ENCODE data around the gene MPRIP. TPM values are rescaled to one million over a fixed set of nuclear protein-coding genes. Genes with fewer than 3 reads are reported as not detected.
A peak's percentile ranks its signal among the peaks of the same experiment; 100 is the strongest.

The MPRIP gene
- total and polyA plus RNA-seq, 10 donors, result 52.3 to 309 (median 131) TPM

DNA sequence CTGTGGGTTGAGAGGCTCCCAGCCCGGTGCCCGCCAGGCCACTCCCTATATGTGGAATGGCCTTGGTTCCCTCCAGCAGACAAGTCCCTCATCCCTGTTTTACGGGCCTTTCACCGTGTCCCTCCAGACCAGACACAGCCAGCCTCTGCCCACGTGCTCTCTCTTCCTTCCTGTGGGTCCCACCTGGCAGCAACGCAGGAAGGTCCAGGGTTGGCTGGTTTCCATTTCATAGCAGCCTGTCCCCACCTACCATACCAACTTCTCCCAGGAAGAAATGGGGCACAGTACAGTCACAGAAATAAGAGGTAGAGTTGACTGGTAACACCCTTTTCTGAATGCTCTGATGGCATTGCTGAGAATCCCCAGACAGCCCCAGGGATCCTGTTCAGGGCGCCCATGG lies 128.9 kb downstream of the MPRIP start:
- no peaks in the 10 kb centered on the region for H3K9me3 ChIP-seq
- DNase-seq, result no peak
- WGBS, 5 donors, result 61 to 77% (median 68%) methylated on average over 7 of the region's 7 CpGs
- TF ChIP-seq POLR2A (IDR thresholded peaks at IDR 0.05) (no peak), POLR2AphosphoS5 (IDR thresholded peaks at IDR 0.05) (no peak)
- TF ChIP-seq, protein P1, sequence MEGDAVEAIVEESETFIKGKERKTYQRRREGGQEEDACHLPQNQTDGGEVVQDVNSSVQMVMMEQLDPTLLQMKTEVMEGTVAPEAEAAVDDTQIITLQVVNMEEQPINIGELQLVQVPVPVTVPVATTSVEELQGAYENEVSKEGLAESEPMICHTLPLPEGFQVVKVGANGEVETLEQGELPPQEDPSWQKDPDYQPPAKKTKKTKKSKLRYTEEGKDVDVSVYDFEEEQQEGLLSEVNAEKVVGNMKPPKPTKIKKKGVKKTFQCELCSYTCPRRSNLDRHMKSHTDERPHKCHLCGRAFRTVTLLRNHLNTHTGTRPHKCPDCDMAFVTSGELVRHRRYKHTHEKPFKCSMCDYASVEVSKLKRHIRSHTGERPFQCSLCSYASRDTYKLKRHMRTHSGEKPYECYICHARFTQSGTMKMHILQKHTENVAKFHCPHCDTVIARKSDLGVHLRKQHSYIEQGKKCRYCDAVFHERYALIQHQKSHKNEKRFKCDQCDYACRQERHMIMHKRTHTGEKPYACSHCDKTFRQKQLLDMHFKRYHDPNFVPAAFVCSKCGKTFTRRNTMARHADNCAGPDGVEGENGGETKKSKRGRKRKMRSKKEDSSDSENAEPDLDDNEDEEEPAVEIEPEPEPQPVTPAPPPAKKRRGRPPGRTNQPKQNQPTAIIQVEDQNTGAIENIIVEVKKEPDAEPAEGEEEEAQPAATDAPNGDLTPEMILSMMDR (IDR thresholded peaks at IDR 0.05 in 8 of 11, conservative IDR thresholded peaks at IDR 0.05 in 3 of 11), result no peak
- H3K27me3 ChIP-seq (replicated peaks in 1 of 7), result no peaks in the 10 kb centered on the region
- peaks cover 0 to 99% (median 85%) of the 10 kb centered on the region in 6 donors for H3K36me3 ChIP-seq
- no peak overlapping the region for H3K4me3 ChIP-seq
- peak overlapping the region in 5 of 8 donors; percentile 14 to 67 (median 45) for H3K27ac ChIP-seq
- peaks cover 22 to 62% (median 53%) of the 10 kb centered on the region in 6 donors for H3K4me1 ChIP-seq
- intact Hi-C loops (cut with DNase I; ENCODE audit: low total_unique reads), result loop anchor here (10.0 kb wide), 1 partner anchor 64 kb away; the partner anchor contains the start of gene FLCN

DNA sequence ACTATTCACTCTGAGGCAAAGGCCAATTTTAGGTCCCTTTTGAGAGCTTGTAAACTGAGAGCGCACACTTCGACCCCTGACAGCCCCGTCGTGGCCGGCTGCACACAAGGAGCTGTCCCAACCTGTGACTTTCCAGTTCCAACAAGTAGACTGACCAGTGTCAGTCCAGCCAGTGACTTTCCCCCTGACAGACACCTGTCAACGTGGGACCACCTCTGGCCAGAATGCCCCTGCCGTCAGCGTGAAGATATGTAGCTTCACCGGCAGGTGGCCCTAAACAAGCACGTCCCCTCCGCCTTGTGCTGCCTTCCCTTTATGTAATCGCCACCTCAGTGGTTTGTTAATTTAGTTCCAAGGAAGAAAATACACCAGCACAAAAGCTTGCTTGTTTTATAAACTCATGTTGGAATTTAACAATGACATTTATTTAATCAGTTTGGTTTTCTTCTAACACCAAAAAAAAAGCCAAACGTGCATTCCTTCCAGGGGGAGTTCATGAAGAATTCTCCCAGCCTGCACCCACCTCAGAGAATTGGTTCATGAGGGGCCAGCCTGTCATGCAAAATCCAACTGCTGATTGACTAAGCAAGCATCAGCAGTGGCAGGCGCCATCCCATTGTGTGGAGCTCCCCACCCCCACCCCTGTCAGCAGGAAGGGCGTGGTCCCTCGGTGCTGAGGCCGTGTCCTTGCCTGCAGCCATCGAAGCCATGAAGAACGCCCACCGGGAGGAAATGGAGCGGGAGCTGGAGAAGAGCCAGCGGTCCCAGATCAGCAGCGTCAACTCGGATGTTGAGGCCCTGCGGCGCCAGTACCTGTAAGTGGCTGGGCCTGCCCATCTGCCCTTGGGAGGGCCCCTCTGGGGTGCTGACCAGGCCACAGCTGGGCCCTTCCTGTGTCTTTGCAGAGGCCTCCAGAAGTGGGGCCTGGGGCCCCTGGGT lies 130.0 kb downstream of the MPRIP start:
- Histone ChIP-seq H3K27me3 (replicated peaks in 1 of 7) (no peaks in the 10 kb centered on the region), H3K4me1 (peaks cover 22 to 72% (median 62%) of the 10 kb centered on the region in 6 donors), H3K27ac (peak overlapping the region in 6 of 8 donors; percentile 26 to 67 (median 56)), H3K4me3 (no peak overlapping the region), H3K36me3 (peaks cover 0 to 99% (median 85%) of the 10 kb centered on the region in 6 donors), H3K9me3 (no peaks in the 10 kb centered on the region)
- DNase-seq, result peak; percentile 87
- peak; percentile 79 to 86 (median 86) for TF ChIP-seq POLR2AphosphoS5 (IDR thresholded peaks at IDR 0.05)
- TF ChIP-seq, protein P1 (IDR thresholded peaks at IDR 0.05 in 8 of 11, conservative IDR thresholded peaks at IDR 0.05 in 3 of 11), result no peak
- 73 to 83% (median 77%) methylated on average over 24 to 26 of the region's 26 CpGs for WGBS, 5 donors
- intact Hi-C loops (cut with DNase I; ENCODE audit: low total_unique reads), result loop anchor here (10.0 kb wide), 1 partner anchor 63 kb away; the partner anchor contains the start of gene FLCN

DNA sequence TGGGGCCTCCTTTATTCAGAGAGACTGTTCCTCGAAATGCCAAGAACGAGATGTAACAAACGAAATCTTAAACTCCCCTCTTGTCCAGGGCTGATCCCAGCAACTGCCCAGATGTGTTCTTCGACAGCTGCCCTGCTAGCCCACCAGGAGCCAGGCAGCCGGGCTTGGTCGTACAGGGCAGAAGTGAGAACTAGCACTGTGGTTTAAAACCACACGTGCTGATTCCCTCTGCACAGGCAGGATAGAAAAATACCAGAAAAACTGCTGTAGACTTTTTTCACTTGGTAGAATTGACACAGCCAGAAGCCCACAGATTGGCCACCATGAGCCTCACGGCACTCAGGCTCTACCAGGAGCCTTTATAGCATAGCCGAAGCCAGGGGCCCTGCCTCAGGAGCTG lies 130.7 kb downstream of the MPRIP start:
- intact Hi-C loops (cut with DNase I; ENCODE audit: low total_unique reads), result loop anchor here (10.0 kb wide), 1 partner anchor 62 kb away; the partner anchor contains the start of gene FLCN
- Histone ChIP-seq H3K4me3 (no peak overlapping the region), H3K4me1 (peaks cover 22 to 78% (median 63%) of the 10 kb centered on the region in 6 donors), H3K27ac (peak overlapping the region in 6 of 8 donors; percentile 26 to 67 (median 56)), H3K36me3 (peaks cover 0 to 99% (median 84%) of the 10 kb centered on the region in 6 donors), H3K27me3 (replicated peaks in 1 of 7) (no peaks in the 10 kb centered on the region), H3K9me3 (no peaks in the 10 kb centered on the region)
- DNase-seq, result no peak
- WGBS, 5 donors, result 75 to 79% (median 77%) methylated on average over 7 to 9 of the region's 9 CpGs
- TF ChIP-seq POLR2AphosphoS5 (IDR thresholded peaks at IDR 0.05) (no peak), POLR2A (IDR thresholded peaks at IDR 0.05) (no peak)
- TF ChIP-seq, protein P1 (IDR thresholded peaks at IDR 0.05 in 8 of 11, conservative IDR thresholded peaks at IDR 0.05 in 3 of 11), result no peak

DNA sequence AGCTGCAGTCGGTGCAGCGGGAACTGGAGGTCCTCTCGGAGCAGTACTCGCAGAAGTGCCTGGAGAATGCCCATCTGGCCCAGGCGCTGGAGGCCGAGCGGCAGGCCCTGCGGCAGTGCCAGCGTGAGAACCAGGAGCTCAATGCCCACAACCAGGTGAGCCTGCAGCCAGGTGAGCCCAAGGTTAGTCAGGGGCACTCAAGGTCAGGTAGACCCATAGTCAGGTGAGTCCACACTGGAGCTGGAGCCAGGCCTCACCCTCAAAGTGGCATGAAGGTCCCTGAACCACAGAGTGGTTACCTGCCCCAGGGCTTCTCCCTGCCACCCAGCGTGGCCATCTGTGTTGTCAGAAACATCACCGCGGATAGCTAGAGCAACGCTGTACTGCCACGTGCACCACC lies 131.7 kb downstream of the MPRIP start:
- Histone ChIP-seq H3K4me3 (no peak overlapping the region), H3K27me3 (replicated peaks in 1 of 7) (no peaks in the 10 kb centered on the region), H3K9me3 (no peaks in the 10 kb centered on the region), H3K36me3 (peaks cover 0 to 99% (median 83%) of the 10 kb centered on the region in 6 donors), H3K27ac (peak overlapping the region in 5 of 8 donors; percentile 55 to 70 (median 58)), H3K4me1 (peaks cover 22 to 87% (median 63%) of the 10 kb centered on the region in 6 donors)
- intact Hi-C loops (cut with DNase I; ENCODE audit: low total_unique reads), result loop anchor here (10.0 kb wide), 1 partner anchor 61 kb away; the partner anchor contains the start of gene FLCN
- TF ChIP-seq POLR2A (IDR thresholded peaks at IDR 0.05) (no peak), POLR2AphosphoS5 (IDR thresholded peaks at IDR 0.05) (peak in 1 of 3 donors; percentile 32)
- TF ChIP-seq, protein P1 (IDR thresholded peaks at IDR 0.05 in 8 of 11, conservative IDR thresholded peaks at IDR 0.05 in 3 of 11), result no peak
- WGBS, 5 donors, result 95 to 98% (median 97%) methylated on average over 7 to 14 of the region's 14 CpGs
- no peak for DNase-seq
